ENCODE data around the gene IL23R. TPM values are rescaled to one million over a fixed set of nuclear protein-coding genes. Genes with fewer than 3 reads are reported as not detected.

IL23R gene
- polyA plus RNA-seq, 1 of the 3 experiments (the other 2 are of a cell fraction) = not detected

GRCh38 chr1:67281244-67281643 lies 115.0 kb downstream of the IL23R start:
- H3K27me3 ChIP-seq (ENCODE audit: insufficient read depth) = no peaks in the 10 kb centered on the region; the same call in 1 of the 2 replicates
- no peaks in the 10 kb centered on the region for H3K4me1 ChIP-seq (ENCODE audit: control insufficient read depth in 1 of 2, insufficient read depth in 2 of 2, low read depth in 1 of 2, low read length in 1 of 2)
- ChIA-PET CTCF (interaction anchor here (0.9 to 1.3 kb wide), 3 partner anchors 50 to 516 kb away, joined by 3 to 4 read pairs (median 3); no protein-coding TSS in a partner anchor), POLR2A (no interaction called here)
- no peak overlapping the region for H3K4me3 ChIP-seq (ENCODE audit: low read depth in 2 of 2, low read length in 1 of 2)
- no peaks in the 10 kb centered on the region for H4K20me1 ChIP-seq (ENCODE audit: insufficient read depth)
- H3K4me2 ChIP-seq = no peak overlapping the region
- no peaks in the 10 kb centered on the region for H3K36me3 ChIP-seq (replicated peaks in 1 of 2; ENCODE audit: control insufficient read depth in 1 of 2, insufficient read depth in 2 of 2, low read length in 1 of 2)
- no peak overlapping the region for H3K9ac ChIP-seq
- H3K9me2 ChIP-seq = no peaks in the 10 kb centered on the region
- WGBS (ENCODE audit: low lambda C conversion rate) = 46% methylated on average over 3 of the region's 3 CpGs
- H3K27ac ChIP-seq (ENCODE audit: low read depth in 2 of 2, low read length in 1 of 2) = no peak overlapping the region
- H3F3A ChIP-seq (replicated peaks; ENCODE audit: insufficient read depth) = no peaks in the 10 kb centered on the region
- H3K9me3 ChIP-seq = no peaks in the 10 kb centered on the region
- no peak for TF ChIP-seq IRF3 (IDR thresholded peaks at IDR 0.05; ENCODE audit: low read depth, low read length)
- TF ChIP-seq GATA2 (CRISPR knock-in tag; IDR thresholded peaks at IDR 0.05) = no peak
- no peak for TF ChIP-seq EP300 (IDR thresholded peaks at IDR 0.05; ENCODE audit: borderline replicate concordance in 1 of 2, low read depth in 1 of 2, low read length in 1 of 2)
- no peak for TF ChIP-seq FOXJ3 (CRISPR knock-in tag; IDR thresholded peaks at IDR 0.05)
- no peak for TF ChIP-seq FOSL2 (IDR thresholded peaks at IDR 0.05; ENCODE audit: borderline replicate concordance, low read depth)
- no peak for TF ChIP-seq USF2 (IDR thresholded peaks at IDR 0.05; ENCODE audit: borderline replicate concordance, low read depth, low read length)
- TF ChIP-seq REST (IDR thresholded peaks at IDR 0.05; ENCODE audit: low read depth, low read length) = no peak
- no peak for TF ChIP-seq FOXM1 (IDR thresholded peaks at IDR 0.05; ENCODE audit: low read depth)
- TF ChIP-seq TAF1 (IDR thresholded peaks at IDR 0.05; ENCODE audit: borderline replicate concordance, low read depth, low read length) = no peak
- no peak for TF ChIP-seq RXRA (IDR thresholded peaks at IDR 0.05; ENCODE audit: borderline replicate concordance, low read depth)
- TF ChIP-seq POLR2AphosphoS5 (IDR thresholded peaks at IDR 0.05; ENCODE audit: low read depth, low read length) = no peak
- no peak for TF ChIP-seq CTCF (IDR thresholded peaks at IDR 0.05)
- TF ChIP-seq MAX (IDR thresholded peaks at IDR 0.05; ENCODE audit: low read depth) = no peak
- no peak for TF ChIP-seq CHD2 (IDR thresholded peaks at IDR 0.05; ENCODE audit: low read length, partially characterized antibody)
- no peak for TF ChIP-seq SMC3 (IDR thresholded peaks at IDR 0.05; ENCODE audit: low read depth, low read length)
- TF ChIP-seq NFIC (IDR thresholded peaks at IDR 0.05; ENCODE audit: borderline replicate concordance) = no peak
- TF ChIP-seq RFX5 (IDR thresholded peaks at IDR 0.05; ENCODE audit: low read length) = no peak
- no peak for TF ChIP-seq ELF1 (IDR thresholded peaks at IDR 0.05)
- TF ChIP-seq PBX3 (IDR thresholded peaks at IDR 0.05) = no peak
- no peak for TF ChIP-seq GABPA (IDR thresholded peaks at IDR 0.05; ENCODE audit: low read depth)
- no peak for DNase-seq
- H2AFZ ChIP-seq (ENCODE audit: low read depth) = no peak overlapping the region
- no peaks in the 10 kb centered on the region for H3K79me2 ChIP-seq (ENCODE audit: insufficient read depth)

All from SK-N-SH (cell line).